HepG2 (cell line): ENCODE results near the gene B4GALT3. TPM values are rescaled to one million over a fixed set of nuclear protein-coding genes. Genes with fewer than 3 reads are reported as not detected.
A peak's percentile ranks its signal among the peaks of the same experiment; 100 is the strongest.

ENCODE experiments used
- ARNT ChIP-seq: fragments of 450-650 bp; IDR thresholded peaks from 2 replicates; pipeline ENCODE4 v1.6.1; 2017
- CHD2 ChIP-seq: IDR thresholded peaks from 2 replicates; pipeline ENCODE4 v1.6.1; 2011; ENCODE audit warnings: low read depth, low read length, improper control_type of control experiment
- KDM3A ChIP-seq: IDR thresholded peaks from 2 replicates; pipeline ENCODE4 v1.6.1; 2018; ENCODE audit warnings: low read depth, missing compliant biosample characterization
- NCOR1 ChIP-seq: fragments of 200-600 bp; sonication (generic); IDR thresholded peaks from 2 replicates; pipeline ENCODE4 v1.7.0; 2017; ENCODE audit warnings: antibody characterized with exemption, low read length, borderline replicate concordance
- RFXANK ChIP-seq: IDR thresholded peaks from 2 replicates; pipeline ENCODE4 v1.6.1; 2016
- SOX6 ChIP-seq, 2 experiments: fragments of 450-650 bp in 1 of 2; sonication (generic) in 1 of 2; formaldehyde crosslinking in 1 of 2; IDR thresholded peaks; 2 replicates each; pipeline versions ENCODE4 v1.4.0 to v1.6.1; 2017 to 2020; ENCODE audit warnings: antibody characterized with exemption in 1 of 2, mild to moderate bottlenecking in 1 of 2, missing genetic modification reagents in 1 of 2
- ZBTB7A ChIP-seq: sonication (generic); formaldehyde crosslinking; IDR thresholded peaks from 2 replicates; pipeline ENCODE4 v1.8.0; 2022; ENCODE audit warnings: mild to moderate bottlenecking, missing genetic modification reagents
- ZNF138 ChIP-seq: sonication (generic); formaldehyde crosslinking; IDR thresholded peaks from 2 replicates; pipeline ENCODE4 v1.5.0; 2020; ENCODE audit warnings: mild to moderate bottlenecking, low read depth, missing genetic modification reagents
- ZNF816 ChIP-seq: sonication (generic); formaldehyde crosslinking; IDR thresholded peaks from 2 replicates; pipeline ENCODE4 v1.8.0; 2022; ENCODE audit warnings: missing genetic modification reagents, mild to moderate bottlenecking, borderline replicate concordance
- polyA plus RNA-seq, 8 experiments: library from polyadenylated mRNA; depleted of rRNA in 3 of 8; stranded (reverse) in 7 of 8; unstranded in 1 of 8; fragments of >200 nt; fragmentation: Illumina TruSeq in 4 of 8; extraction: Trizol in 4 of 8; gene quantifications; 2 replicates each; pipeline versions ENCODE4 v1.2.1 to v1.2.3, GENCODE V29; 2011 to 2016; ENCODE audit warnings: low read depth in 4 of 8, missing spikeins in 1 of 8, mixed read lengths in 1 of 8; ENCODE audit not compliant: insufficient read depth in 1 of 8
- total RNA-seq, 5 experiments: library from RNA; depleted of rRNA; stranded (reverse); fragments of >200 nt; fragmentation: Illumina TruSeq; extraction: Trizol; gene quantifications; 2 replicates each; pipeline ENCODE4 v1.2.3, GENCODE V29; 2016; ENCODE audit warnings: low read depth in 1 of 5
- TF ChIP-seq, protein P1 (sequence below): IDR thresholded peaks from 2 replicates; pipeline ENCODE4 v1.6.1; 2016; ENCODE audit warnings: missing compliant biosample characterization, missing genetic modification reagents, borderline replicate concordance
- TF ChIP-seq, protein P2 (sequence below): sonication (generic); formaldehyde crosslinking; IDR thresholded peaks from 2 replicates; pipeline ENCODE4 v1.4.0; 2020; ENCODE audit warnings: mild to moderate bottlenecking, low read depth, missing genetic modification reagents
- TF ChIP-seq, protein P3 (sequence below): sonication (generic); formaldehyde crosslinking; conservative IDR thresholded peaks from 2 replicates; pipeline ENCODE4 v1.8.1; 2023; ENCODE audit warnings: missing genetic modification reagents
- TF ChIP-seq, protein P4 (sequence below): sonication (generic); formaldehyde crosslinking; IDR thresholded peaks from 2 replicates; pipeline ENCODE4 v1.4.0; 2020; ENCODE audit warnings: missing genetic modification reagents
- TF ChIP-seq, protein P5 (sequence below), 2 experiments: fragments of 450-650 bp in 1 of 2; sonication (generic) in 1 of 2; formaldehyde crosslinking; IDR thresholded peaks; 2 replicates each; pipeline versions ENCODE4 v1.5.0 to v1.8.0; 2020 to 2022; ENCODE audit warnings: mild to moderate bottlenecking in 1 of 2, missing genetic modification reagents in 1 of 2
- TF ChIP-seq, protein P6 (sequence below): sonication (generic); formaldehyde crosslinking; IDR thresholded peaks from 2 replicates; pipeline ENCODE4 v1.5.1; 2020; ENCODE audit warnings: missing genetic modification reagents, mild to moderate bottlenecking, borderline replicate concordance
- TF ChIP-seq, protein P7 (sequence below): sonication (generic); formaldehyde crosslinking; IDR thresholded peaks from 2 replicates; pipeline ENCODE4 v1.4.0; 2020; ENCODE audit warnings: missing genetic modification reagents, borderline replicate concordance

Gene B4GALT3
- total and polyA plus RNA-seq, 2 of the 13 experiments (the other 11 are each of a cell fraction or from before 2014, with no cell fraction given), result 35.6 to 40.4 TPM

DNA sequence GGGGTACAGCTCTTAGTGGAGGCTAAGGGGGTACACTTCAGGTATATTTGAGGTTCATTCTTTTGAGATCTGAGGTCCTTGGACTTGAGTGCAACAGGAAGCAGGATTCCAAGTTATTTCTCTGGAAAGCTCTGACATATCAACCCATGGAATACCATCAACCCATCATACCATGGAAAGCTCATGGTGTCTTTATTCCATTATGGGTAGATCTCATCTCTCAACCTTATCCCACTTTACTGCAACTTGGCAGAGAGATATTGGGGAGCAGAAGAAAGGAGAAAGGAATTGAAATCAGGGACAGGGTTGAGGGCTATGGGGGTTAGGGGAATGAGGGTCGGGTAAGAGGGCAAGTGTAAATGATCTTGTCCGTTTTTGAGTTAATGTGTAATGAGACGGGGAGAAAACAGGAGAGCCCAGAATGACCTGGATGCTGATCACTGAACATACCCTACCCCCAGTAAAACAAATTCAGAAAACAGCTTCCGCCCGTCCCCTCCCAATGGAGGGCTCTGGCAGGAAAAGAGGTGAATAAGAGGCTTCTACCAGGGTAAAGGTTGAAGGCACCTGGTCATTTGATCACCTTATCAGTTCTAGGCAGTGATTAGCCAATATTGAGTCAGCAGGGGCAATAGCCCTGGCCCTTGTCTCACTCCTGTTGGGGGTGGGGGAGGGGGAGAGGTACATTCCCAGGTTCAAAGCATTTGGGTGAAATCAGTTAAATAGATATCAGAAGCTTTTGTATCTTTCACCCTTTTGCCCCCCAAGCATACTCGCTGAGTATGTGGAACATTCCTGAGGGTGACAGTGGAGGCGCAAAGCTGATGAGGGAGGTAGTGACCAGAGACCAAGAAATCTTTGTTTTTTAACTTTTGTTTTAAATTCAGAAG, 46.7 kb upstream of the B4GALT3 start (continued):
- TF ChIP-seq, protein P1, sequence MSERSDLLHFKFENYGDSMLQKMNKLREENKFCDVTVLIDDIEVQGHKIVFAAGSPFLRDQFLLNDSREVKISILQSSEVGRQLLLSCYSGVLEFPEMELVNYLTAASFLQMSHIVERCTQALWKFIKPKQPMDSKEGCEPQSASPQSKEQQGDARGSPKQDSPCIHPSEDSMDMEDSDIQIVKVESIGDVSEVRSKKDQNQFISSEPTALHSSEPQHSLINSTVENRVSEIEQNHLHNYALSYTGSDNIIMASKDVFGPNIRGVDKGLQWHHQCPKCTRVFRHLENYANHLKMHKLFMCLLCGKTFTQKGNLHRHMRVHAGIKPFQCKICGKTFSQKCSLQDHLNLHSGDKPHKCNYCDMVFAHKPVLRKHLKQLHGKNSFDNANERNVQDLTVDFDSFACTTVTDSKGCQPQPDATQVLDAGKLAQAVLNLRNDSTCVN (CRISPR knock-in tag), result peak; percentile 35; the same call in 1 of the 2 replicates
- TF ChIP-seq, protein P2, sequence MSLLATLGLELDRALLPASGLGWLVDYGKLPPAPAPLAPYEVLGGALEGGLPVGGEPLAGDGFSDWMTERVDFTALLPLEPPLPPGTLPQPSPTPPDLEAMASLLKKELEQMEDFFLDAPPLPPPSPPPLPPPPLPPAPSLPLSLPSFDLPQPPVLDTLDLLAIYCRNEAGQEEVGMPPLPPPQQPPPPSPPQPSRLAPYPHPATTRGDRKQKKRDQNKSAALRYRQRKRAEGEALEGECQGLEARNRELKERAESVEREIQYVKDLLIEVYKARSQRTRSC (CRISPR knock-in tag), result no peak
- TF ChIP-seq ZBTB7A (CRISPR knock-in tag) (no peak; the same call in 1 of the 2 replicates), NCOR1 (peak; percentile 49; the same call in 1 of the 2 replicates), CHD2 (0 out of 2 replicates have a peak, but pooled peaks have one; percentile 34), KDM3A (CRISPR knock-in tag) (no peak), SOX6 (IDR thresholded peaks at IDR 0.05) (no peak), SOX6 (CRISPR knock-in tag; IDR thresholded peaks at IDR 0.05) (peak; percentile 96), RFXANK (CRISPR knock-in tag) (0 out of 2 replicates have a peak, but pooled peaks have one; percentile 4), ZNF138 (no peak), ZNF816 (CRISPR knock-in tag) (peak; percentile 23; the same call in 1 of the 2 replicates), ARNT (no peak)
- TF ChIP-seq, protein P3, sequence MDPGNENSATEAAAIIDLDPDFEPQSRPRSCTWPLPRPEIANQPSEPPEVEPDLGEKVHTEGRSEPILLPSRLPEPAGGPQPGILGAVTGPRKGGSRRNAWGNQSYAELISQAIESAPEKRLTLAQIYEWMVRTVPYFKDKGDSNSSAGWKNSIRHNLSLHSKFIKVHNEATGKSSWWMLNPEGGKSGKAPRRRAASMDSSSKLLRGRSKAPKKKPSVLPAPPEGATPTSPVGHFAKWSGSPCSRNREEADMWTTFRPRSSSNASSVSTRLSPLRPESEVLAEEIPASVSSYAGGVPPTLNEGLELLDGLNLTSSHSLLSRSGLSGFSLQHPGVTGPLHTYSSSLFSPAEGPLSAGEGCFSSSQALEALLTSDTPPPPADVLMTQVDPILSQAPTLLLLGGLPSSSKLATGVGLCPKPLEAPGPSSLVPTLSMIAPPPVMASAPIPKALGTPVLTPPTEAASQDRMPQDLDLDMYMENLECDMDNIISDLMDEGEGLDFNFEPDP (CRISPR knock-in tag), result no peak
- TF ChIP-seq, protein P4, sequence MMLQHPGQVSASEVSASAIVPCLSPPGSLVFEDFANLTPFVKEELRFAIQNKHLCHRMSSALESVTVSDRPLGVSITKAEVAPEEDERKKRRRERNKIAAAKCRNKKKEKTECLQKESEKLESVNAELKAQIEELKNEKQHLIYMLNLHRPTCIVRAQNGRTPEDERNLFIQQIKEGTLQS, result peak; percentile 90
- TF ChIP-seq, protein P5, sequence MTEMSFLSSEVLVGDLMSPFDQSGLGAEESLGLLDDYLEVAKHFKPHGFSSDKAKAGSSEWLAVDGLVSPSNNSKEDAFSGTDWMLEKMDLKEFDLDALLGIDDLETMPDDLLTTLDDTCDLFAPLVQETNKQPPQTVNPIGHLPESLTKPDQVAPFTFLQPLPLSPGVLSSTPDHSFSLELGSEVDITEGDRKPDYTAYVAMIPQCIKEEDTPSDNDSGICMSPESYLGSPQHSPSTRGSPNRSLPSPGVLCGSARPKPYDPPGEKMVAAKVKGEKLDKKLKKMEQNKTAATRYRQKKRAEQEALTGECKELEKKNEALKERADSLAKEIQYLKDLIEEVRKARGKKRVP (CRISPR knock-in tag; IDR thresholded peaks at IDR 0.05), result peak in 1 of 2 experiments; percentile 98; a peak in 2 of 4 replicates
- TF ChIP-seq, protein P6, sequence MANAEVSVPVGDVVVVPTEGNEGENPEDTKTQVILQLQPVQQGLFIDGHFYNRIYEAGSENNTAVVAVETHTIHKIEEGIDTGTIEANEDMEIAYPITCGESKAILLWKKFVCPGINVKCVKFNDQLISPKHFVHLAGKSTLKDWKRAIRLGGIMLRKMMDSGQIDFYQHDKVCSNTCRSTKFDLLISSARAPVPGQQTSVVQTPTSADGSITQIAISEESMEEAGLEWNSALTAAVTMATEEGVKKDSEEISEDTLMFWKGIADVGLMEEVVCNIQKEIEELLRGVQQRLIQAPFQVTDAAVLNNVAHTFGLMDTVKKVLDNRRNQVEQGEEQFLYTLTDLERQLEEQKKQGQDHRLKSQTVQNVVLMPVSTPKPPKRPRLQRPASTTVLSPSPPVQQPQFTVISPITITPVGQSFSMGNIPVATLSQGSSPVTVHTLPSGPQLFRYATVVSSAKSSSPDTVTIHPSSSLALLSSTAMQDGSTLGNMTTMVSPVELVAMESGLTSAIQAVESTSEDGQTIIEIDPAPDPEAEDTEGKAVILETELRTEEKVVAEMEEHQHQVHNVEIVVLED, result peak; percentile 18; the same call in 1 of the 2 replicates
- TF ChIP-seq, protein P7, sequence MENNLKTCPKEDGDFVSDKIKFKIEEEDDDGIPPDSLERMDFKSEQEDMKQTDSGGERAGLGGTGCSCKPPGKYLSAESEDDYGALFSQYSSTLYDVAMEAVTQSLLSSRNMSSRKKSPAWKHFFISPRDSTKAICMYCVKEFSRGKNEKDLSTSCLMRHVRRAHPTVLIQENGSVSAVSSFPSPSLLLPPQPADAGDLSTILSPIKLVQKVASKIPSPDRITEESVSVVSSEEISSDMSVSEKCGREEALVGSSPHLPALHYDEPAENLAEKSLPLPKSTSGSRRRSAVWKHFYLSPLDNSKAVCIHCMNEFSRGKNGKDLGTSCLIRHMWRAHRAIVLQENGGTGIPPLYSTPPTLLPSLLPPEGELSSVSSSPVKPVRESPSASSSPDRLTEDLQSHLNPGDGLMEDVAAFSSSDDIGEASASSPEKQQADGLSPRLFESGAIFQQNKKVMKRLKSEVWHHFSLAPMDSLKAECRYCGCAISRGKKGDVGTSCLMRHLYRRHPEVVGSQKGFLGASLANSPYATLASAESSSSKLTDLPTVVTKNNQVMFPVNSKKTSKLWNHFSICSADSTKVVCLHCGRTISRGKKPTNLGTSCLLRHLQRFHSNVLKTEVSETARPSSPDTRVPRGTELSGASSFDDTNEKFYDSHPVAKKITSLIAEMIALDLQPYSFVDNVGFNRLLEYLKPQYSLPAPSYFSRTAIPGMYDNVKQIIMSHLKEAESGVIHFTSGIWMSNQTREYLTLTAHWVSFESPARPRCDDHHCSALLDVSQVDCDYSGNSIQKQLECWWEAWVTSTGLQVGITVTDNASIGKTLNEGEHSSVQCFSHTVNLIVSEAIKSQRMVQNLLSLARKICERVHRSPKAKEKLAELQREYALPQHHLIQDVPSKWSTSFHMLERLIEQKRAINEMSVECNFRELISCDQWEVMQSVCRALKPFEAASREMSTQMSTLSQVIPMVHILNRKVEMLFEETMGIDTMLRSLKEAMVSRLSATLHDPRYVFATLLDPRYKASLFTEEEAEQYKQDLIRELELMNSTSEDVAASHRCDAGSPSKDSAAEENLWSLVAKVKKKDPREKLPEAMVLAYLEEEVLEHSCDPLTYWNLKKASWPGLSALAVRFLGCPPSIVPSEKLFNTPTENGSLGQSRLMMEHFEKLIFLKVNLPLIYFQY (CRISPR knock-in tag), result peak; percentile 70; the same call in 1 of the 2 replicates
